ENCODE measurements around the gene MMP24. TPM values are rescaled to one million over a fixed set of nuclear protein-coding genes. Genes with fewer than 3 reads are reported as not detected.
A peak's percentile ranks its signal among the peaks of the same experiment; 100 is the strongest.

MMP24 gene
- total RNA-seq, 1 experiment from 2014 or later = 23.0 TPM

DNA sequence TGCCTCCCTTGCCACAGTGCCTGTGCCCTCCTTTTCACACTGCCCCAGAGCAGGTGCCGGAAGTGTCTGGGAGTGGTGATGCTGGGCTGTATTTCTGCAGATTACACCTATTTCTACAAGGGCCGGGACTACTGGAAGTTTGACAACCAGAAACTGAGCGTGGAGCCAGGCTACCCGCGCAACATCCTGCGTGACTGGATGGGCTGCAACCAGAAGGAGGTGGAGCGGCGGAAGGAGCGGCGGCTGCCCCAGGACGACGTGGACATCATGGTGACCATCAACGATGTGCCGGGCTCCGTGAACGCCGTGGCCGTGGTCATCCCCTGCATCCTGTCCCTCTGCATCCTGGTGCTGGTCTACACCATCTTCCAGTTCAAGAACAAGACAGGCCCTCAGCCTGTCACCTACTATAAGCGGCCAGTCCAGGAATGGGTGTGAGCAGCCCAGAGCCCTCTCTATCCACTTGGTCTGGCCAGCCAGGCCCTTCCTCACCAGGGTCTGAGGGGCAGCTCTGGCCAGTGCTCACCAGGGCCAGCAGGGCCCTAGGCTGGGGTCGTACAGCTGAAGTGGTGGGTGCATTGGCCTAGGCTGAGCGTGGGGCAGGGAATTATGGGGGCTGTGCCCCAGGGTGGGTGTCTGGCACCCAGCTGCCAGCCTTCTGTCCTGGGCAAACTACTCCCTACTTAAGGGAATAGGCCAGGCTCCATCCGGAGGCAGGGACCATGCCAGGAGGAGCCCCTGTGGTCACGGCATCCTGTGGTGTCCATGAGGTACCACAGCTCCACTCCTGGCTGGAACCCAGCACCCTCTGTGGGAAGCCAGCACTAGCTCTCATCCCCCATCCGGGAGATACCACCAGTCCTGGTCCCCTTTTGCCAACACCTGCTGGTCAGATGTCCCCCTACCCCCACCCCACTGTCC is 47.9 kb downstream of the MMP24 start:
- H3K9me3 ChIP-seq (ENCODE audit: control insufficient read depth, low read depth, low read length) = no peaks in the 10 kb centered on the region
- no peaks in the 10 kb centered on the region for H3K79me2 ChIP-seq (ENCODE audit: insufficient read depth, low read length)
- no peaks in the 10 kb centered on the region; a peak in 2 of 5 replicates for H3K9me3 Mint-ChIP-seq
- no peak overlapping the region for H2BK5ac ChIP-seq (ENCODE audit: insufficient read length, low read length)
- H3K23ac ChIP-seq (ENCODE audit: insufficient read length, low read depth, low read length) = no peak overlapping the region
- peaks cover 23 to 36% of the 10 kb centered on the region in 2 experiments for H3K4me1 Mint-ChIP-seq
- no peaks in the 10 kb centered on the region; the same call in 1 of the 2 replicates for H3K4me1 ChIP-seq (ENCODE audit: insufficient read depth, low read length)
- no peak overlapping the region for H2AFZ ChIP-seq (ENCODE audit: low read length)
- H4K20me1 ChIP-seq (ENCODE audit: control insufficient read depth, insufficient read depth, insufficient read length) = no peaks in the 10 kb centered on the region
- no peak overlapping the region for H2BK20ac ChIP-seq (ENCODE audit: low read depth, low read length, poor library complexity, severe bottlenecking)
- H3K14ac ChIP-seq (ENCODE audit: insufficient read depth, low read length) = no peak overlapping the region
- H3K4ac ChIP-seq (ENCODE audit: low read depth, low read length) = no peak overlapping the region
- H3K27ac Mint-ChIP-seq = peak overlapping the region in 1 of 3 experiments; percentile 51; a peak in 1 of 7 replicates
- no CpG with 5 or more reads among the region's 24 CpGs for WGBS (ENCODE audit: extremely low coverage, insufficient read length, low lambda C conversion rate)
- H3K23me2 ChIP-seq (ENCODE audit: insufficient read length, low read depth, low read length, poor library complexity, severe bottlenecking) = peaks cover 7% of the 10 kb centered on the region
- H4K91ac ChIP-seq (ENCODE audit: insufficient read length, low read depth, low read length) = no peak overlapping the region
- no peak overlapping the region for H2BK120ac ChIP-seq (ENCODE audit: low read depth, low read length, poor library complexity, severe bottlenecking)
- no peaks in the 10 kb centered on the region for H3K79me1 ChIP-seq (ENCODE audit: insufficient read depth, low read depth, low read length, poor library complexity, severe bottlenecking)
- DNase-seq = no peak
- no peak overlapping the region for H2BK15ac ChIP-seq (ENCODE audit: low read depth, low read length)
- H3K56ac ChIP-seq (ENCODE audit: insufficient read length, low read depth, low read length) = no peak overlapping the region
- no peak overlapping the region for H4K8ac ChIP-seq (replicated peaks; ENCODE audit: insufficient read length, low read depth, low read length)
- no peak overlapping the region for H3K4me3 Mint-ChIP-seq
- no peak overlapping the region for H3K18ac ChIP-seq (ENCODE audit: insufficient read length, low read depth, low read length)
- no peak overlapping the region for H2AK5ac ChIP-seq (ENCODE audit: insufficient read length, low read length)
- H3T11ph ChIP-seq (ENCODE audit: low read length) = no peak overlapping the region
- H3K4me2 ChIP-seq (ENCODE audit: insufficient read depth, insufficient read length, low read length) = no peak overlapping the region
- TF ChIP-seq, protein P1, sequence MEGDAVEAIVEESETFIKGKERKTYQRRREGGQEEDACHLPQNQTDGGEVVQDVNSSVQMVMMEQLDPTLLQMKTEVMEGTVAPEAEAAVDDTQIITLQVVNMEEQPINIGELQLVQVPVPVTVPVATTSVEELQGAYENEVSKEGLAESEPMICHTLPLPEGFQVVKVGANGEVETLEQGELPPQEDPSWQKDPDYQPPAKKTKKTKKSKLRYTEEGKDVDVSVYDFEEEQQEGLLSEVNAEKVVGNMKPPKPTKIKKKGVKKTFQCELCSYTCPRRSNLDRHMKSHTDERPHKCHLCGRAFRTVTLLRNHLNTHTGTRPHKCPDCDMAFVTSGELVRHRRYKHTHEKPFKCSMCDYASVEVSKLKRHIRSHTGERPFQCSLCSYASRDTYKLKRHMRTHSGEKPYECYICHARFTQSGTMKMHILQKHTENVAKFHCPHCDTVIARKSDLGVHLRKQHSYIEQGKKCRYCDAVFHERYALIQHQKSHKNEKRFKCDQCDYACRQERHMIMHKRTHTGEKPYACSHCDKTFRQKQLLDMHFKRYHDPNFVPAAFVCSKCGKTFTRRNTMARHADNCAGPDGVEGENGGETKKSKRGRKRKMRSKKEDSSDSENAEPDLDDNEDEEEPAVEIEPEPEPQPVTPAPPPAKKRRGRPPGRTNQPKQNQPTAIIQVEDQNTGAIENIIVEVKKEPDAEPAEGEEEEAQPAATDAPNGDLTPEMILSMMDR (conservative IDR thresholded peaks at IDR 0.05) = no peak
- no peaks in the 10 kb centered on the region for H3K27me3 ChIP-seq (ENCODE audit: insufficient read depth, low read length)
- H3K9ac ChIP-seq (ENCODE audit: extremely low read depth, insufficient read length, low read length) = no peak overlapping the region
- H2BK12ac ChIP-seq (ENCODE audit: insufficient read length, low read depth, low read length) = no peak overlapping the region
- peaks cover 11 to 52% (median 45%) of the 10 kb centered on the region in 3 experiments; a peak in 6 of 7 replicates for H3K36me3 Mint-ChIP-seq (ENCODE audit: insufficient read depth in 1 of 3, low read depth in 3 of 3)
- no peaks in the 10 kb centered on the region; the same call in 1 of the 2 replicates for H3K27me3 Mint-ChIP-seq (ENCODE audit: low read depth)
- H3K27ac ChIP-seq (ENCODE audit: insufficient read length, low read depth, low read length) = no peak overlapping the region
- no peak overlapping the region for H4K5ac ChIP-seq (ENCODE audit: insufficient read length, low read depth, low read length)
